Central memory CD8-positive, alpha-beta T cell (primary cell): ENCODE measurements around the gene UBE2D2.

Experiments used
- ATAC-seq: fragments of 150-1000 bp; cut with Tn5 transposase; replicated peaks from 2 replicates; pipeline ENCODE4 v1.10.0; 2022; ENCODE audit warnings: mild to moderate bottlenecking, moderate FRiP score, moderate number of reproducible peaks; ENCODE audit not compliant: poor library complexity, severe bottlenecking; ENCODE audit errors: extremely low read depth
- DNase-seq, 2 donors: peaks; one replicate each; pipeline ENCODE4 v3.0.0; 2021; ENCODE audit warnings: low spot score in 2 of 2
- H3K27ac Mint-ChIP-seq: one replicate; pipeline ENCODE4 v1.8.0; 2022; ENCODE audit warnings: low read depth, mild to moderate bottlenecking, moderate library complexity, mixed read lengths
- H3K27me3 Mint-ChIP-seq: one replicate; pipeline ENCODE4 v1.8.0; 2022; ENCODE audit warnings: mixed read lengths
- H3K36me3 Mint-ChIP-seq: one replicate; pipeline ENCODE4 v1.8.0; 2022; ENCODE audit warnings: mild to moderate bottlenecking, moderate library complexity, mixed read lengths; ENCODE audit not compliant: insufficient read depth
- H3K4me1 Mint-ChIP-seq: one replicate; pipeline ENCODE4 v1.8.0; 2022; ENCODE audit warnings: mixed read lengths
- H3K4me3 Mint-ChIP-seq: one replicate; pipeline ENCODE4 v1.8.0; 2022; ENCODE audit warnings: mild to moderate bottlenecking, moderate library complexity, mixed read lengths
- H3K9me3 Mint-ChIP-seq: one replicate; pipeline ENCODE4 v1.8.0; 2022; ENCODE audit warnings: mixed read lengths

Gene UBE2D2

GRCh38 chr5:139642213-139642612 is 81.1 kb downstream of the UBE2D2 start:
- Mint-ChIP-seq H3K9me3 (no peaks in the 10 kb centered on the region), H3K4me1 (peaks cover 38% of the 10 kb centered on the region), H3K27ac (no peak overlapping the region), H3K36me3 (peaks cover 10% of the 10 kb centered on the region), H3K4me3 (no peak overlapping the region), H3K27me3 (no peaks in the 10 kb centered on the region)
- DNase-seq (no peak), ATAC-seq (no peak)

GRCh38 chr5:139642891-139643871 is 82.0 kb downstream of the UBE2D2 start:
- DNase-seq (no peak), ATAC-seq (no peak)
- H3K4me3 Mint-ChIP-seq = no peak overlapping the region
- peaks cover 35% of the 10 kb centered on the region for H3K4me1 Mint-ChIP-seq
- H3K27me3 Mint-ChIP-seq = no peaks in the 10 kb centered on the region
- H3K27ac Mint-ChIP-seq = peak overlapping the region; percentile 9
- H3K9me3 Mint-ChIP-seq = no peaks in the 10 kb centered on the region
- H3K36me3 Mint-ChIP-seq = peaks cover 5% of the 10 kb centered on the region

GRCh38 chr5:139644001-139644456 is 82.9 kb downstream of the UBE2D2 start:
- Mint-ChIP-seq H3K9me3 (no peaks in the 10 kb centered on the region), H3K36me3 (peaks cover 1% of the 10 kb centered on the region), H3K27ac (peak overlapping the region; percentile 9), H3K4me3 (no peak overlapping the region), H3K4me1 (peaks cover 28% of the 10 kb centered on the region), H3K27me3 (no peaks in the 10 kb centered on the region)
- no peak for ATAC-seq
- DNase-seq = no peak

- H3K4me3 Mint-ChIP-seq = no peak overlapping the region
These were observed 83.7 kb downstream of the UBE2D2 start for GRCh38 chr5:139644646-139645429.

DNA sequence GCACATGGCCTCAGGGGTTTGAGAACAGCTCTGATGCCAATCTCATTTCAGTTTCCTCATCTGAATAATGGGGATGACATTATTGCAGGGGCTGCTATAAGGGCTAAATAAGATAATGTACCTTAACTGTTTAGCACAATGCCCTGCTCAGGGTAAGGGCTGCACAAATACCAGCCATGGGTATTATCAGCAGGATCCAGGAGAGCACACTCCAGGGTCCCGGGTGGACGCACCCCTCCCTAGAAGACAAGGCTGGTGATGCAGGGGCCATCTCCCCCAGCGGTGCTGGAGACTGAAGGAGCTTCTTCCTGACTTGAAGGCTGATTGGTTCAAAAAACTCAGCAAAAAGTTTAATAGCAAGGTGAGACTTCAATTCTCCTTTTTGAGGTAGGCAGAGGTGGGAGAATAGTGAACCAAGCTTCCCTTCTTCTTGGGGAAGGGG is 84.3 kb downstream of the UBE2D2 start:
- H3K36me3 Mint-ChIP-seq = peaks cover 5% of the 10 kb centered on the region
- ATAC-seq = no peak
- peaks cover 25% of the 10 kb centered on the region for H3K4me1 Mint-ChIP-seq
- no peak for DNase-seq
- H3K27me3 Mint-ChIP-seq = peaks cover 10% of the 10 kb centered on the region
- no peak overlapping the region for H3K4me3 Mint-ChIP-seq
- H3K27ac Mint-ChIP-seq = no peak overlapping the region
- H3K9me3 Mint-ChIP-seq = no peaks in the 10 kb centered on the region

More at GRCh38 chr5:139644646-139645429, 83.7 kb downstream of the UBE2D2 start:
- H3K9me3 Mint-ChIP-seq = no peaks in the 10 kb centered on the region
- H3K27ac Mint-ChIP-seq = no peak overlapping the region
- peaks cover 27% of the 10 kb centered on the region for H3K4me1 Mint-ChIP-seq
- no peak for ATAC-seq
- peaks cover 6% of the 10 kb centered on the region for H3K27me3 Mint-ChIP-seq
- H3K36me3 Mint-ChIP-seq = peaks cover 4% of the 10 kb centered on the region
- DNase-seq = no peak

DNA sequence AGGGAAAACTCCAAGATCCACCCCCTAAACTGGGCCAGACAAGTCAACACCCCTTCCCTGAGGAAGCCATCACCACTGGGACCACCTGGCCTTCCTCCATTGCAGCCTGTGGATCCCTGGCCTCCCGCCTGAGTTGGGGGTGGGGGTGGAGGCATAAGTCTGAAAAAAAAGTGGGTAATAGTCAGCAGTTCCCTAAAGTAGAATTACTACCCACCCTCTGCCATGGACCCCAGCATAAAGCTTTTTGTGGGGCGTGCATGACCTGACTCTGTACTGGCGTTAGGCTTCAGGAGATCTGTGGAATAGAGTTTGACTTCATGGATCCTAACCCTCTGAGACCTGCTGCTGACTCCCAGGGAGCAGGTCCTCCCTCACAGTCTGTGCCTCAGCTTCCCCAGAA is 85.0 kb downstream of the UBE2D2 start:
- Mint-ChIP-seq H3K9me3 (no peaks in the 10 kb centered on the region), H3K36me3 (peaks cover 5% of the 10 kb centered on the region), H3K4me1 (peaks cover 23% of the 10 kb centered on the region), H3K4me3 (peak overlapping the region; percentile 91), H3K27ac (no peak overlapping the region), H3K27me3 (peaks cover 10% of the 10 kb centered on the region)
- DNase-seq (no peak), ATAC-seq (no peak)

DNA sequence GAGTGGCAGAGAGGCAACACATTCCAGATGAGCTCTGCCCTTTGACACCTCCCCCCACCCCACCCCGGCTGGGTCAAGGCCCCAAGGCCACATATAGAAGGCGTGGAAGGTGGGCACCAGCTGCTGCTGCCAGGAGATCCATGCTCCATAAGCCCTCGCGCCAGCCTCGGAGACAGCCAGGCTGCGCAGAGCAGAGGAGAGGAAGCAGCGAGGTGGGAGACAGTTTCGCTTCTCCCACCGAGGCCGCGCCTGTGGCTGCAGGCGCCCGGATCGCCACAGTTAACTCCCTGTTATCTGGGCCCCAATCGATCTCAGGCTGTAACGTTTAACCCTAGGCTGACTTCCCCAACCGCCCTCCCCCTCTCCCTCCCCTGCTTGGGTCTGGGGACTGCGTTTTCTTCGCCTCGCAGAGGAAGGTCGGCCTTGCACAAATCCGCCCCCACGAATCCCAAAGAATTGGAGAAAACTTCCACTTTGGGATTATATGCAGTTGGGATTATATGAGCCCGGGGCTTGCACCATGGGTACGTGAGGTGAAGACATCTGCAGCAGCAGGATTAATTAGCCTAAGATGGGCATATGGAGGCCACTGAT is 85.9 kb downstream of the UBE2D2 start:
- Mint-ChIP-seq H3K4me1 (peaks cover 32% of the 10 kb centered on the region), H3K9me3 (no peaks in the 10 kb centered on the region), H3K27ac (no peak overlapping the region), H3K4me3 (peak overlapping the region; percentile 91), H3K27me3 (peaks cover 14% of the 10 kb centered on the region), H3K36me3 (peaks cover 11% of the 10 kb centered on the region)
- no peak for ATAC-seq
- DNase-seq = no peak

DNA sequence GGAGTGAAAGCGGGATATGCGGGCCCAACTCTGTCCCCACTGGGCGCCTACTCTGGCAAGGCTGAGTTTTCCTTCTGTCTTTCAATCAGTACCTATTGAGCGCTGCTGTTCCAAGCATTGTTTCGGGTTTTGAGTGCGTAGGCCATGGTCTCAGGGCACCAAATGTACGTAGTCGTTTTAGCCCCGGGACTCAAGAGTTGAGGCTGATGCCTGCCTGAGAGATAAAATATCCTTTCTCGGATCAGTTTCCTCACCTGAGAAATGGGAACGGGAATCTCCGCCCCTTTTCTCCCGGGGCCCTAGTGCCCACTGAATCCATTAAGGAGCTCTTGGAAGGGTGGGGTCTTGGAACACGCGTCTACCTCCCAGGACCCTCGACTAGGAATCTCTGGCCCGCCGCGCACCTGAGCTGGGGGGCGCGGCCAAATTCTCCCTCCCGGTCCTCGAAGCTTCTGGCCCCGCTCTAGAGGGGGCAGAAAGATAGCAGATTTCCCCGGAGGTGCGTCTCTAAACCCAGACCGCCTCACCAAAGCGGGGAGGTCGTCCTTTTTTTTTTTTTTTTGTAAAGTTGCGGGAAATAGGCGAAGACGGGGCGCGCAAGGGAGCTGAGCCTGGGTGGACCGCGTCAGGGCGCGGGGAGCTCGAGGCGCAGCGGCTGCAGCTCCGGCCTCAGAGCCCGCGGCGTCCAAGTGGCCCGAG is 86.5 kb downstream of the UBE2D2 start:
- H3K27me3 Mint-ChIP-seq = peaks cover 20% of the 10 kb centered on the region
- H3K9me3 Mint-ChIP-seq = no peaks in the 10 kb centered on the region
- DNase-seq = no peak
- H3K4me1 Mint-ChIP-seq = peaks cover 38% of the 10 kb centered on the region
- H3K4me3 Mint-ChIP-seq = peak overlapping the region; percentile 91
- ATAC-seq = no peak
- H3K36me3 Mint-ChIP-seq = peaks cover 11% of the 10 kb centered on the region
- no peak overlapping the region for H3K27ac Mint-ChIP-seq

GRCh38 chr5:139648205-139649081 is 87.3 kb downstream of the UBE2D2 start, which contains the start of gene CXXC5:
CXXC5 (plus strand) TSS chr5:139648349; CDS start chr5:139680524, 32,175 bp downstream.
- peaks cover 20% of the 10 kb centered on the region for H3K27me3 Mint-ChIP-seq
- no peaks in the 10 kb centered on the region for H3K9me3 Mint-ChIP-seq
- no peak within 1 kb of the TSS for H3K27ac Mint-ChIP-seq
- peaks cover 44% of the 10 kb centered on the region for H3K4me1 Mint-ChIP-seq
- H3K36me3 Mint-ChIP-seq = peaks cover 12% of the 10 kb centered on the region
- H3K4me3 Mint-ChIP-seq = peak within 1 kb of the TSS; percentile 91
- DNase-seq (peak in 1 of 2 donors; percentile 43), ATAC-seq (peak; percentile 49)

GRCh38 chr5:139649082-139649991 is 88.2 kb downstream of the UBE2D2 start:
- H3K36me3 Mint-ChIP-seq = peaks cover 12% of the 10 kb centered on the region
- H3K27me3 Mint-ChIP-seq = peaks cover 20% of the 10 kb centered on the region
- H3K27ac Mint-ChIP-seq = peak overlapping the region; percentile 30
- H3K4me1 Mint-ChIP-seq = peaks cover 45% of the 10 kb centered on the region
- peak overlapping the region; percentile 91 for H3K4me3 Mint-ChIP-seq
- DNase-seq = no peak
- peak; percentile 14 for ATAC-seq
- no peaks in the 10 kb centered on the region for H3K9me3 Mint-ChIP-seq
